Gastroesophageal sphincter (tissue), 2 donors: ENCODE measurements around the gene SGIP1.

Experiments
- EP300 ChIP-seq: sonication (generic); formaldehyde crosslinking; IDR thresholded peaks from one replicate; pipeline ENCODE4 v1.6.1; 2017; ENCODE audit warnings: antibody characterized with exemption, mild to moderate bottlenecking
- POLR2A ChIP-seq, 2 donors: fragments of 450-650 bp; IDR thresholded peaks; one replicate each; pipeline ENCODE4 v1.6.1; 2017; ENCODE audit warnings: antibody characterized with exemption in 2 of 2, mild to moderate bottlenecking in 2 of 2, moderate library complexity in 1 of 2
- POLR2AphosphoS5 ChIP-seq: sonication (generic); formaldehyde crosslinking; IDR thresholded peaks from one replicate; pipeline ENCODE4 v1.6.1; 2017; ENCODE audit warnings: antibody characterized with exemption

- no peak for TF ChIP-seq POLR2A (IDR thresholded peaks at IDR 0.05)
- no peak for TF ChIP-seq POLR2AphosphoS5
- TF ChIP-seq EP300, result no peak
These were observed 19.9 kb downstream of the SGIP1 start for GRCh38 chr1:66553846-66554245.
